Measurements from ENCODE around the gene AGK.

DNA sequence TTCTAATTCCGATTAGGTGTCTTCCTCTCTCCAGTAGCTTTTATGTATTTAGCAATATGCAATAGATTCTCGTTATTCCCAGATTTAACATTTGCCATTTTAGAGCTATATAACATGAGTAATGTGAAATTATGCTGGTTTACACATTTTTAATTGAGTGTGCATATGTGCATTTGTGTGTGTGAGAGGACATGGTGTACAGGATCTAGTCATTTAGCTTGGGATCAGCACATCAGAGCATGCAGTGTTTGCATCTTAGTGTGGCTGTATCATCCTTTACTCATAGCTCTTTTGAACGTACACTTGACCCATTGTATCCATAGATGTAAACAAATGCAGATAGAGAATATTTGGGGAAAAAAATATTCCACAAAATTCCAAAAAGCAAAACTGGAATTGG lies 84.8 kb downstream of the AGK start:
- TF ChIP-seq, protein P1, sequence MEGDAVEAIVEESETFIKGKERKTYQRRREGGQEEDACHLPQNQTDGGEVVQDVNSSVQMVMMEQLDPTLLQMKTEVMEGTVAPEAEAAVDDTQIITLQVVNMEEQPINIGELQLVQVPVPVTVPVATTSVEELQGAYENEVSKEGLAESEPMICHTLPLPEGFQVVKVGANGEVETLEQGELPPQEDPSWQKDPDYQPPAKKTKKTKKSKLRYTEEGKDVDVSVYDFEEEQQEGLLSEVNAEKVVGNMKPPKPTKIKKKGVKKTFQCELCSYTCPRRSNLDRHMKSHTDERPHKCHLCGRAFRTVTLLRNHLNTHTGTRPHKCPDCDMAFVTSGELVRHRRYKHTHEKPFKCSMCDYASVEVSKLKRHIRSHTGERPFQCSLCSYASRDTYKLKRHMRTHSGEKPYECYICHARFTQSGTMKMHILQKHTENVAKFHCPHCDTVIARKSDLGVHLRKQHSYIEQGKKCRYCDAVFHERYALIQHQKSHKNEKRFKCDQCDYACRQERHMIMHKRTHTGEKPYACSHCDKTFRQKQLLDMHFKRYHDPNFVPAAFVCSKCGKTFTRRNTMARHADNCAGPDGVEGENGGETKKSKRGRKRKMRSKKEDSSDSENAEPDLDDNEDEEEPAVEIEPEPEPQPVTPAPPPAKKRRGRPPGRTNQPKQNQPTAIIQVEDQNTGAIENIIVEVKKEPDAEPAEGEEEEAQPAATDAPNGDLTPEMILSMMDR (IDR thresholded peaks at IDR 0.05): no peak
- TF ChIP-seq ZFX (IDR thresholded peaks at IDR 0.05; ENCODE audit: borderline replicate concordance): no peak
